ENCODE data around the gene FRMD3. TPM values are rescaled to one million over a fixed set of nuclear protein-coding genes. Genes with fewer than 3 reads are reported as not detected.

The FRMD3 gene
- total and polyA plus RNA-seq, 8 donors = 1.3 to 18.0 (median 4.1) TPM

DNA sequence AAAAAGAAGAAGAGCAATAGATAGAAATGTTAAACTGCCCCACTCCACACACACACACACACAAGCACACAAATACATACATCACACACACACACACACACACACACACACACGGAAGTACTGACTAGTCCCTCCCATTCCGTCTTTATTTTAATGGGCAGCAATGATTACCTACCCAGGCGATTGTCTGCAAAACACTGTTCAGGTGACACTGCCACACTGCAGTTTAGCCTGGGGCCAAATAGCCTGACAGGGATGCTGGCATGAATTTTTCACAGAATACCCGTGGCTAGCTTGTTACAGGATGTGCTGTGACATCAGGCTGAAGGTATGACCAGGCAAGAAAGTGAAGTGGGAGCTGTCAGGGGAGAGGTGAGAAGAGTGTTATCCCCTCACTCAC, 86.9 kb downstream of the FRMD3 start:
- H3K9me3 ChIP-seq = no peaks in the 10 kb centered on the region
- intact Hi-C loops (cut with DNase I; ENCODE audit: low total_unique reads) = no loop called here
- TF ChIP-seq POLR2AphosphoS5 (IDR thresholded peaks at IDR 0.05) (no peak), EP300 (IDR thresholded peaks at IDR 0.05) (no peak)
- TF ChIP-seq, protein P1, sequence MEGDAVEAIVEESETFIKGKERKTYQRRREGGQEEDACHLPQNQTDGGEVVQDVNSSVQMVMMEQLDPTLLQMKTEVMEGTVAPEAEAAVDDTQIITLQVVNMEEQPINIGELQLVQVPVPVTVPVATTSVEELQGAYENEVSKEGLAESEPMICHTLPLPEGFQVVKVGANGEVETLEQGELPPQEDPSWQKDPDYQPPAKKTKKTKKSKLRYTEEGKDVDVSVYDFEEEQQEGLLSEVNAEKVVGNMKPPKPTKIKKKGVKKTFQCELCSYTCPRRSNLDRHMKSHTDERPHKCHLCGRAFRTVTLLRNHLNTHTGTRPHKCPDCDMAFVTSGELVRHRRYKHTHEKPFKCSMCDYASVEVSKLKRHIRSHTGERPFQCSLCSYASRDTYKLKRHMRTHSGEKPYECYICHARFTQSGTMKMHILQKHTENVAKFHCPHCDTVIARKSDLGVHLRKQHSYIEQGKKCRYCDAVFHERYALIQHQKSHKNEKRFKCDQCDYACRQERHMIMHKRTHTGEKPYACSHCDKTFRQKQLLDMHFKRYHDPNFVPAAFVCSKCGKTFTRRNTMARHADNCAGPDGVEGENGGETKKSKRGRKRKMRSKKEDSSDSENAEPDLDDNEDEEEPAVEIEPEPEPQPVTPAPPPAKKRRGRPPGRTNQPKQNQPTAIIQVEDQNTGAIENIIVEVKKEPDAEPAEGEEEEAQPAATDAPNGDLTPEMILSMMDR (IDR thresholded peaks at IDR 0.05) = no peak
- WGBS, 5 donors = 74 to 82% (median 80%) methylated on average over 4 of the region's 4 CpGs
- H3K27ac ChIP-seq = no peak overlapping the region
- no peaks in the 10 kb centered on the region for H3K36me3 ChIP-seq
- H3K27me3 ChIP-seq = no peaks in the 10 kb centered on the region
- H3K4me3 ChIP-seq = no peak overlapping the region
- no peaks in the 10 kb centered on the region for H3K4me1 ChIP-seq
- DNase-seq = no peak

DNA sequence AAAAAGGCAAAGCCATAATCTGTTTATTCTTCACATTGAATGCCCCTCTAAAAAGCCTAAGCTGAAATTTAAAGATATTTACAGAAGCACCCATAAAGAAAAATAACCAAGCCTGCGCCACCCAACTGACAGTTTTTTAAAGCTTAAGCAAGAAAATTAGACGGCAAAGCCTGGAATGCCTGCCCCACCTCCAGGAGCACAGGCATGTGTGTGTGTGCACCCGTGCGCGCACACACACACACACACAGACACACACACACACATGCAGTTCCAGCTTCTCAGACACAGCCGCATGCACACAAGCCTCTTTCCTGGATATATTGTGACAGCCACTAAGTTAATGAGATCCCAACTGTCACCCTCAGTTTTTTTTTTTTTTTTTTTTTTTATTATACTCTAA, 88.2 kb downstream of the FRMD3 start:
- no peak overlapping the region for H3K27ac ChIP-seq
- WGBS, 5 donors = 67 to 80% (median 79%) methylated on average over 6 of the region's 6 CpGs
- no peaks in the 10 kb centered on the region for H3K27me3 ChIP-seq
- no peaks in the 10 kb centered on the region for H3K9me3 ChIP-seq
- DNase-seq = no peak
- no peaks in the 10 kb centered on the region for H3K36me3 ChIP-seq
- H3K4me1 ChIP-seq = peaks cover 0 to under 1% (median 0%) of the 10 kb centered on the region in 4 donors
- H3K4me3 ChIP-seq = no peak overlapping the region
- TF ChIP-seq POLR2AphosphoS5 (IDR thresholded peaks at IDR 0.05) (no peak), EP300 (IDR thresholded peaks at IDR 0.05) (no peak), POLR2A (IDR thresholded peaks at IDR 0.05) (no peak)
- TF ChIP-seq, protein P1 (IDR thresholded peaks at IDR 0.05) = no peak
- intact Hi-C loops (cut with DNase I; ENCODE audit: low total_unique reads) = no loop called here

DNA sequence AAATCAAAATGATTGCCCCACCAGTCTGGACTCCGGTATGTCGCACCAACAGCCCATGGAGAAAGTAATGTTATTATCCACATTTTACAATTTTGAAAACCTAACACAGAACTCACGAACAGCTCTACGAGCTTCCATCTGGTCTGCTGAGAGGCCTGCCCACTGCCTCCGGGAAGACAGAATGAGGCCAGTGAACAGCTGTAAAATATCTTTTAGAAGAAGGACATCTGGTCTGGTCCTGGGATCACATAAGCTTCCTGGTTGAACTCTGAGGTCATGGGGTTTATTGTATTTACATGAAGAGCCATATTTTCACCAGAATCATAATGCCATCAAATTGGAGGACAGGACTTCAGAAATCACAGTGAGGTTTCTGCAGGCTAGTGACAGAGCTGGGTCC, 89.0 kb downstream of the FRMD3 start:
- intact Hi-C loops (cut with DNase I; ENCODE audit: low total_unique reads) = no loop called here
- Histone ChIP-seq H3K36me3 (no peaks in the 10 kb centered on the region), H3K4me1 (peaks cover 0 to 9% (median 0%) of the 10 kb centered on the region in 4 donors), H3K27ac (peak overlapping the region in 3 of 5 donors; percentile 25 to 53 (median 30)), H3K4me3 (no peak overlapping the region), H3K9me3 (no peaks in the 10 kb centered on the region), H3K27me3 (no peaks in the 10 kb centered on the region)
- DNase-seq = peak in 1 of 2 donors; percentile 53
- whole genome bisulfite sequencing, 5 donors = 65 to 92% (median 78%) methylated on average over 5 of the region's 5 CpGs
- no peak for TF ChIP-seq POLR2AphosphoS5 (IDR thresholded peaks at IDR 0.05)
- TF ChIP-seq, protein P1 (IDR thresholded peaks at IDR 0.05) = no peak
- no peak for TF ChIP-seq POLR2A (IDR thresholded peaks at IDR 0.05)
- no peak for TF ChIP-seq EP300 (IDR thresholded peaks at IDR 0.05)

DNA sequence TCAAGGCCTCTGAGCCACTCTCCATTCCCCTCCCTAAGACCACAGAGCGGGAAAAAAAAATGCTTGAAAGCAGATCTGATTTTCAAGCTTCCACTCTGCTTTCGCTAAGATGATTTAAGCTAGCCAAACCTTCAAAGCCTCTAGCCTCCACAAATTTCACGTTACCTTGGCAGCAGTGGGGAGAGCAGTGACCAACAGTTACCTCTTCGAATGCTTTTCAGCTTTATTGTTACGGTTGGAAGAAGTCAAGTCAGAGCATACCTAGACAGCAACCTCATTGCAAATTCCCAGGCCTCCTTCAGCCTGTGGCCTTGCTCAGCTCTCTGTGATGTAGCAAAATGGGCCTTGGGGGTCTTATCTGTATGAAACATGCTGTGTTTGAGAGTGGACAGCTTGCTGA, 89.6 kb downstream of the FRMD3 start:
- Histone ChIP-seq H3K4me3 (no peak overlapping the region), H3K9me3 (no peaks in the 10 kb centered on the region), H3K27me3 (no peaks in the 10 kb centered on the region), H3K36me3 (no peaks in the 10 kb centered on the region), H3K27ac (peak overlapping the region in 3 of 5 donors; percentile 25 to 53 (median 30)), H3K4me1 (peaks cover 0 to 11% (median 0%) of the 10 kb centered on the region in 4 donors)
- TF ChIP-seq, protein P1 (IDR thresholded peaks at IDR 0.05) = no peak
- no peak for TF ChIP-seq POLR2AphosphoS5 (IDR thresholded peaks at IDR 0.05)
- TF ChIP-seq EP300 (IDR thresholded peaks at IDR 0.05) = no peak
- no peak for TF ChIP-seq POLR2A (IDR thresholded peaks at IDR 0.05)
- intact Hi-C loops (cut with DNase I; ENCODE audit: low total_unique reads) = no loop called here
- DNase-seq = no peak
- 90 to 98% (median 93%) methylated on average over 5 of the region's 5 CpGs for WGBS, 5 donors
